Endodermal cell (in vitro differentiated cells): ENCODE measurements around the gene TAF11L5. TPM values are rescaled to one million over a fixed set of nuclear protein-coding genes. Genes with fewer than 3 reads are reported as not detected.
"Not testable (repeated sequence)": the region's sequence is repeated elsewhere in the genome, so short reads cannot be mapped to it uniquely, and the experiment has no call there.

Experiments
- DNase-seq: peaks from one replicate; pipeline ENCODE4 v3.0.0-alpha.2; 2017
- H3K27ac ChIP-seq: 2 replicates; pipeline ENCODE4 v1.5.1; 2013; ENCODE audit warnings: mild to moderate bottlenecking, low read depth, low read length, moderate library complexity
- H3K27me3 ChIP-seq: 2 replicates; pipeline ENCODE4 v1.6.1; 2013; ENCODE audit warnings: mild to moderate bottlenecking, low read length, moderate library complexity; ENCODE audit not compliant: insufficient read depth, control insufficient read depth, poor library complexity, severe bottlenecking
- H3K36me3 ChIP-seq: 2 replicates; pipeline ENCODE4 v1.7.0; 2013; ENCODE audit warnings: mild to moderate bottlenecking, low read length, moderate library complexity; ENCODE audit not compliant: control insufficient read depth, insufficient read depth
- H3K4me1 ChIP-seq: one replicate; pipeline ENCODE4 v1.7.0; 2013; ENCODE audit warnings: low read length; ENCODE audit not compliant: control insufficient read depth, insufficient read depth
- H3K4me3 ChIP-seq: 2 replicates; pipeline ENCODE4 v1.5.1; 2013; ENCODE audit warnings: mild to moderate bottlenecking, low read length, moderate library complexity
- H3K9ac ChIP-seq: 2 replicates; pipeline ENCODE4 v1.6.1; 2013; ENCODE audit warnings: mild to moderate bottlenecking, low read length, moderate library complexity; ENCODE audit not compliant: poor library complexity, severe bottlenecking; ENCODE audit errors: extremely low read depth
- H3K9me3 ChIP-seq: 2 replicates; pipeline ENCODE4 v1.6.1; 2013; ENCODE audit warnings: mild to moderate bottlenecking, low read length, moderate library complexity; ENCODE audit not compliant: control insufficient read depth
- H3K27ac Mint-ChIP-seq: 2 replicates; pipeline ENCODE4 v1.8.0; 2020; ENCODE audit warnings: mixed read lengths
- H3K27me3 Mint-ChIP-seq: 2 replicates; pipeline ENCODE4 v1.8.0; 2021; ENCODE audit warnings: mild to moderate bottlenecking, mixed read lengths; ENCODE audit not compliant: insufficient read depth
- H3K36me3 Mint-ChIP-seq: 2 replicates; pipeline ENCODE4 v1.8.0; 2020; ENCODE audit warnings: low read depth, mixed read lengths
- H3K4me1 Mint-ChIP-seq: 2 replicates; pipeline ENCODE4 v1.8.0; 2020; ENCODE audit warnings: mixed read lengths
- H3K4me3 Mint-ChIP-seq: 2 replicates; pipeline ENCODE4 v1.8.0; 2020; ENCODE audit warnings: mild to moderate bottlenecking, moderate library complexity, mixed read lengths
- H3K9me3 Mint-ChIP-seq: 2 replicates; pipeline ENCODE4 v1.8.0; 2020; ENCODE audit warnings: mild to moderate bottlenecking, mixed read lengths
- WGBS, 2 experiments: methylation state at CpG; one replicate each; pipeline versions ENCODE4 v1.1.5 to v1.1.7; 2013; ENCODE audit warnings: missing lambda C conversion rate in 2 of 2, mixed read lengths in 1 of 2; ENCODE audit not compliant: insufficient coverage in 1 of 2, insufficient read length in 1 of 2; 5-methylcytosine and 5-hydroxymethylcytosine counted together
- total RNA-seq, 2 donors: library from RNA; stranded (reverse); fragmentation: NEBNext Ultra II Directional in 1 of 2; extraction: Animal tissue kit (Norgen Biotek cat#: 25700) in 1 of 2; gene quantifications; 2 replicates in 1 of 2; 3 replicates in 1 of 2; pipeline ENCODE4 v1.2.1, GENCODE V29; 2021

Gene TAF11L5
- total RNA-seq, 2 donors from 2014 or later: not detected

GRCh38 chr5:17518067-17518466 lies 7.0 kb upstream of the TAF11L5 start, which contains the start of gene TAF11L3:
TSS of gene TAF11L3 (plus strand) at chr5:17518367.
- not testable (repeated sequence) for H3K27ac Mint-ChIP-seq, H3K27ac ChIP-seq, H3K4me3 Mint-ChIP-seq, H3K9ac ChIP-seq, H3K27me3 Mint-ChIP-seq, H3K4me1 ChIP-seq, H3K36me3 Mint-ChIP-seq, H3K4me3 ChIP-seq, DNase-seq, H3K9me3 Mint-ChIP-seq, H3K27me3 ChIP-seq, H3K36me3 ChIP-seq, H3K9me3 ChIP-seq, H3K4me1 Mint-ChIP-seq
- no CpG with 5 or more reads among the region's 15 CpGs for WGBS, 2 experiments

DNA sequence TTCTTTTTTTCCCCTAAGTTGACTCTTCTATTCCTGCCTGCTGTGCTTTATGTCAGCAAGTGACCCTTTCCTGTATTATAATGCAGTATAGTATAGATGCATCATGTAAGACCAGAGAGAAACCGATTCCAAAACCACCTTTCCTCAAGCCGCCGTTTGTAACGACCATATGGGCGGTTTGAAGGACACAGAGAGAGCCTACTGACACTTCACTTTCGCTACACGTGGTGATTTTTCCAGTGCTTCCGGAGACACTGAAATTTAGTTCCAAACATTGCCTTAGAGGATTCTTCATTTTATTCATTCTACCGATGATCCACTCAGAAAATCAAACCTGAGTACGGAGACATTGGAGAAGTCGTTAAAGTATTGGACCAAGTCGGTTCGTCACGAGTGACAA lies 5.5 kb upstream of the TAF11L5 start:
- H3K9me3 ChIP-seq, H3K4me1 ChIP-seq, H3K27me3 ChIP-seq, H3K4me1 Mint-ChIP-seq, H3K9me3 Mint-ChIP-seq, H3K27ac ChIP-seq, H3K4me3 ChIP-seq, H3K36me3 Mint-ChIP-seq, DNase-seq, H3K27me3 Mint-ChIP-seq, H3K9ac ChIP-seq, H3K27ac Mint-ChIP-seq, H3K36me3 ChIP-seq, H3K4me3 Mint-ChIP-seq: not testable (repeated sequence)
- 90 to 96% methylated on average over 5 to 7 of the region's 14 CpGs for WGBS, 2 experiments

DNA sequence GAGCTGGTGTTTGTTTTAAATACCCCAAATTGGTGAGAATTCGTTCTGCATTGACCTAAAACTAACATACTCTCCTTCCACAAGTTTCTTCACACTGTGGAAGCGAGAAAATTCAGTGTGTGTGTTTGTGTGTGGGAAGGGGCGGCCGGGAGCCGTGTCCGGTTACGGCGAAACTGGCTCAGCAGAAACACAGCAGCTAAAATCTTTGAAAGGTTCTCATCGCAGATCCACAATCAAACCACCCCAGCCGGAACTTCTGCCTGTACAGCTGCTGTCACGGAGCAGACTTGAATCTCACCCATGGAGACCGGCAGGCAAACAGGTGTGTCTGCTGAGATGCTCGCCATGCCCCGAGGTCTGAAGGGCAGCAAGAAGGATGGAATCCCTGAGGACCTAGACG lies 3.5 kb upstream of the TAF11L5 start, which contains the start of gene TAF11L4:
Gene TAF11L4, plus strand, starts transcription at position 301 of the 400 bp plus-strand sequence.
- not testable (repeated sequence) for H3K4me1 Mint-ChIP-seq, H3K27ac Mint-ChIP-seq, H3K9me3 ChIP-seq

DNA sequence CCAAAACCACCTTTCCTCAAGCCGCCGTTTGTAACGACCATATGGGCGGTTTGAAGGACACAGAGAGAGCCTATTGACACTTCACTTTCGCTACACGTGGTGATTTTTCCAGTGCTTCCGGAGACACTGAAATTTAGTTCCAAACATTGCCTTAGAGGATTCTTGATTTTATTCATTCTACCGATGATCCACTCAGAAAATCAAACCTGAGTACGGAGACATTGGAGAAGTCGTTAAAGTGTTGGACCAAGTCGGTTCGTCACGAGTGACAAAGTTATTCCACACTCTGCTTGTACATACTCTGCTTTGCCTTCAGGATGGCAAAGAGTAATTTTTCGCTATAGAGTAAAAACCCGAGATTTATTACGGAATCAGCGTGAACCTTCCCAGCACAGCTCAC lies 1.5 kb downstream of the TAF11L5 start:
- not testable (repeated sequence) for H3K36me3 ChIP-seq, H3K36me3 Mint-ChIP-seq, H3K4me1 ChIP-seq, H3K4me1 Mint-ChIP-seq, H3K27ac Mint-ChIP-seq, H3K4me3 Mint-ChIP-seq, H3K9ac ChIP-seq, H3K9me3 ChIP-seq, H3K27me3 Mint-ChIP-seq, H3K4me3 ChIP-seq, H3K27me3 ChIP-seq, H3K27ac ChIP-seq, H3K9me3 Mint-ChIP-seq, DNase-seq
- WGBS, 2 experiments: 91 to 92% methylated on average over 5 to 6 of the region's 17 CpGs

More for the DNA sequence above, 3.5 kb upstream of the TAF11L5 start, which contains the start of gene TAF11L4:
- not testable (repeated sequence) for H3K36me3 Mint-ChIP-seq, H3K27me3 Mint-ChIP-seq, H3K9me3 Mint-ChIP-seq, H3K4me3 Mint-ChIP-seq, H3K9ac ChIP-seq, H3K27me3 ChIP-seq, H3K36me3 ChIP-seq, H3K4me3 ChIP-seq, H3K4me1 ChIP-seq, H3K27ac ChIP-seq, DNase-seq
- WGBS, 2 experiments: no CpG with 5 or more reads among the region's 15 CpGs

- not testable (repeated sequence) for H3K4me3 ChIP-seq, H3K9ac ChIP-seq, H3K4me3 Mint-ChIP-seq, H3K27me3 Mint-ChIP-seq, H3K27ac Mint-ChIP-seq, H3K36me3 Mint-ChIP-seq, H3K4me1 ChIP-seq, DNase-seq, H3K27ac ChIP-seq, H3K4me1 Mint-ChIP-seq, H3K9me3 ChIP-seq, H3K9me3 Mint-ChIP-seq, H3K36me3 ChIP-seq, H3K27me3 ChIP-seq
- no CpG with 5 or more reads among the region's 15 CpGs for whole genome bisulfite sequencing, 2 experiments
Measured at GRCh38 chr5:17528369-17528768, 3.3 kb downstream of the TAF11L5 start, which contains the start of gene TAF11L6. TSS of gene TAF11L6 (plus strand) at chr5:17528669.

Other genes with a start within 250 kb of the TAF11L5 start
- gene TAF11L2, start 27.0 kb upstream of the TAF11L5 start, total RNA-seq: not detected
- not detected for gene TAF11L3, start 6.9 kb upstream of the TAF11L5 start, total RNA-seq
- gene TAF11L4, start 3.4 kb upstream of the TAF11L5 start, total RNA-seq: not detected
- gene TAF11L6, start 3.4 kb downstream of the TAF11L5 start, total RNA-seq: not detected
- not detected for gene TAF11L7, start 60.5 kb downstream of the TAF11L5 start, total RNA-seq
- not detected for gene TAF11L8, start 65.7 kb downstream of the TAF11L5 start, total RNA-seq
- gene TAF11L9, start 69.2 kb downstream of the TAF11L5 start, total RNA-seq: not detected
- not detected for gene TAF11L10, start 72.6 kb downstream of the TAF11L5 start, total RNA-seq
- gene TAF11L11, start 78.9 kb downstream of the TAF11L5 start, total RNA-seq: not detected
- gene TAF11L12, start 85.2 kb downstream of the TAF11L5 start, total RNA-seq: not detected
- gene TAF11L13, start 106.9 kb downstream of the TAF11L5 start, total RNA-seq: not detected
- gene TAF11L14, start 109.2 kb downstream of the TAF11L5 start, total RNA-seq: not detected